C4-2B (cell line): ENCODE data around the gene WNK4.

Source experiments
- H3K27ac ChIP-seq: fragments of 450-650 bp; 2 replicates; pipeline ENCODE4 v1.5.1; 2017
- CTCF ChIP-seq: fragments of 450-650 bp; conservative IDR thresholded peaks from 2 replicates; pipeline ENCODE4 v1.5.1; 2017; ENCODE audit warnings: mild to moderate bottlenecking
- ZFX ChIP-seq: fragments of 450-650 bp; IDR thresholded peaks from 2 replicates; pipeline ENCODE4 v1.6.1; 2017

The WNK4 gene

GRCh38 chr17:42782166-42783061 lies 2.0 kb downstream of the WNK4 start:
- TF ChIP-seq CTCF (no peak), ZFX (no peak)

GRCh38 chr17:42783062-42783790 lies 2.8 kb downstream of the WNK4 start:
- TF ChIP-seq CTCF = no peak
- TF ChIP-seq ZFX = no peak
- H3K27ac ChIP-seq = no peak overlapping the region

More at GRCh38 chr17:42782166-42783061, 2.0 kb downstream of the WNK4 start:
- no peak overlapping the region for H3K27ac ChIP-seq

GRCh38 chr17:42783791-42784138 lies 3.4 kb downstream of the WNK4 start:
- TF ChIP-seq ZFX (no peak), CTCF (no peak)
- H3K27ac ChIP-seq = no peak overlapping the region

GRCh38 chr17:42784409-42784808 lies 4.0 kb downstream of the WNK4 start:
- no peak for TF ChIP-seq ZFX
- H3K27ac ChIP-seq = no peak overlapping the region

- no peak for TF ChIP-seq ZFX
- TF ChIP-seq CTCF = no peak
- H3K27ac ChIP-seq = no peak overlapping the region
Measured at GRCh38 chr17:42784811-42785592, 4.6 kb downstream of the WNK4 start.

GRCh38 chr17:42787266-42787665 lies 6.9 kb downstream of the WNK4 start:
- H3K27ac ChIP-seq = no peak overlapping the region
- no peak for TF ChIP-seq CTCF
- TF ChIP-seq ZFX = no peak

GRCh38 chr17:42791948-42792347 lies 11.5 kb downstream of the WNK4 start:
- no peak for TF ChIP-seq ZFX
- no peak for TF ChIP-seq CTCF
- H3K27ac ChIP-seq = no peak overlapping the region
